B cell (primary cell): ENCODE data around the gene SLC22A31. TPM values are rescaled to one million over a fixed set of nuclear protein-coding genes. Genes with fewer than 3 reads are reported as not detected.
A peak's percentile ranks its signal among the peaks of the same experiment; 100 is the strongest.
"Not testable (repeated sequence)": the region's sequence is repeated elsewhere in the genome, so short reads cannot be mapped to it uniquely, and the experiment has no call there.

Experiments
- ATAC-seq: fragments of 200-7000 bp; cut with Tn5 transposase; one replicate; pipeline ENCODE4 v1.10.0; 2021; ENCODE audit warnings: low read depth, mild to moderate bottlenecking, moderate number of reproducible peaks, moderate library complexity
- CTCF ChIA-PET: fragments of 350-600 bp; sonication (Branson Sonifier 250); formaldehyde crosslinking; loops from one replicate; lab custom pipeline; 2021; ENCODE audit warnings: antibody characterized with exemption, inconsistent platforms; lab: Charles Lee
- POLR2A ChIA-PET: fragments of 350-600 bp; sonication (Branson Sonifier 250); formaldehyde crosslinking; loops from one replicate; lab custom pipeline; 2021; ENCODE audit warnings: antibody characterized with exemption; lab: Charles Lee
- DNase-seq: peaks from one replicate; pipeline ENCODE4 v3.0.0; 2013
- H2AFZ ChIP-seq: 2 replicates; pipeline ENCODE4 v1.6.1; 2012; ENCODE audit warnings: mild to moderate bottlenecking, low read depth, low read length; ENCODE audit not compliant: insufficient read depth, poor library complexity, severe bottlenecking
- H3K27ac ChIP-seq, 2 donors: 1 replicate in 1 of 2; 2 replicates in 1 of 2; pipeline ENCODE4 v1.5.1; 2012 to 2013; ENCODE audit warnings: low read length in 2 of 2, mild to moderate bottlenecking in 2 of 2, moderate library complexity in 1 of 2
- H3K27me3 ChIP-seq, 4 experiments: fragments of 200-600 bp in 1 of 4; sonication (generic) in 1 of 4; replicated peaks in 1 of 4; 1 replicate in 2 of 4; 2 replicates in 2 of 4; pipeline versions ENCODE4 v1.6.1 to v1.7.0; 2013 to 2016; ENCODE audit warnings: low read length in 3 of 4, mild to moderate bottlenecking in 2 of 4, mixed read lengths in 1 of 4, moderate library complexity in 1 of 4; ENCODE audit not compliant: insufficient read depth in 4 of 4, control insufficient read depth in 3 of 4; ENCODE audit errors: control extremely low read depth in 1 of 4
- H3K36me3 ChIP-seq, 2 experiments: replicated peaks in 1 of 2; 1 replicate in 1 of 2; 2 replicates in 1 of 2; pipeline versions ENCODE4 v1.6.1 to v1.7.1; 2013; ENCODE audit warnings: low read length in 1 of 2; ENCODE audit not compliant: insufficient read depth in 2 of 2, control insufficient read depth in 1 of 2; ENCODE audit errors: control extremely low read depth in 1 of 2, extremely low read depth in 1 of 2
- H3K4me1 ChIP-seq, 2 donors: fragments of 200-600 bp in 1 of 2; sonication (generic) in 1 of 2; 1 replicate in 1 of 2; 2 replicates in 1 of 2; pipeline versions ENCODE4 v1.5.1 to v1.6.1; 2013 to 2017; ENCODE audit warnings: low read length in 2 of 2; ENCODE audit not compliant: control insufficient read depth in 2 of 2, insufficient read depth in 2 of 2
- H3K4me2 ChIP-seq: replicated peaks from 2 replicates; pipeline ENCODE3; 2012; ENCODE audit warnings: mild to moderate bottlenecking, low read depth, low read length; ENCODE audit not compliant: poor library complexity, severe bottlenecking
- H3K4me3 ChIP-seq, 5 experiments: fragments of 200-600 bp in 1 of 5; sonication (generic) in 1 of 5; 1 replicate in 3 of 5; 2 replicates in 2 of 5; pipeline versions ENCODE4 v1.5.1 to v1.7.0; 2011 to 2016; ENCODE audit warnings: low read length in 4 of 5, mild to moderate bottlenecking in 4 of 5, low read depth in 2 of 5, control low read depth in 1 of 5, moderate library complexity in 1 of 5; ENCODE audit not compliant: insufficient read depth in 1 of 5; ENCODE audit errors: control extremely low read depth in 1 of 5, extremely low read depth in 1 of 5
- H3K79me2 ChIP-seq: fragments of 200-600 bp; sonication (generic); one replicate; pipeline ENCODE4 v1.6.0; 2016; ENCODE audit warnings: low read length; ENCODE audit not compliant: control insufficient read depth, insufficient read depth
- H3K9ac ChIP-seq: fragments of 200-600 bp; sonication (generic); 2 replicates; pipeline ENCODE4 v1.6.1; 2017; ENCODE audit warnings: mild to moderate bottlenecking, low read length, moderate library complexity
- H3K9me3 ChIP-seq, 3 donors: one replicate each; pipeline versions ENCODE4 v1.6.1 to v1.7.1; 2013; ENCODE audit warnings: low read length in 2 of 3; ENCODE audit not compliant: control insufficient read depth in 2 of 3, insufficient read depth in 1 of 3; ENCODE audit errors: control extremely low read depth in 1 of 3
- H4K20me1 ChIP-seq: 2 replicates; pipeline ENCODE4 v1.6.0; 2012; ENCODE audit warnings: mild to moderate bottlenecking, low read length; ENCODE audit not compliant: insufficient read depth, control insufficient read depth, poor library complexity, severe bottlenecking
- H3K27ac Mint-ChIP-seq: one replicate; pipeline ENCODE4 v1.8.0; 2021; ENCODE audit warnings: mixed read lengths
- H3K27me3 Mint-ChIP-seq: one replicate; pipeline ENCODE4 v1.8.0; 2021; ENCODE audit warnings: mixed read lengths
- H3K4me1 Mint-ChIP-seq: one replicate; pipeline ENCODE4 v1.8.0; 2021; ENCODE audit warnings: mixed read lengths
- H3K4me3 Mint-ChIP-seq: one replicate; pipeline ENCODE4 v1.8.0; 2021; ENCODE audit warnings: mixed read lengths
- H3K9me3 Mint-ChIP-seq: one replicate; pipeline ENCODE4 v1.8.0; 2022; ENCODE audit warnings: mixed read lengths; ENCODE audit not compliant: insufficient read depth
- CTCF ChIP-seq: fragments of 200-600 bp; IDR thresholded peaks from one replicate; pipeline ENCODE4 v1.8.0; 2022; ENCODE audit warnings: antibody characterized with exemption, mild to moderate bottlenecking
- EZH2 ChIP-seq: IDR thresholded peaks from 2 replicates; pipeline ENCODE4 v1.6.1; 2012; ENCODE audit warnings: borderline replicate concordance, low read depth, mild to moderate bottlenecking, moderate library complexity, low read length; ENCODE audit not compliant: insufficient read depth, poor library complexity, severe bottlenecking
- WGBS: methylation state at CpG from one replicate; pipeline ENCODE4 v1.1.5; 2013; ENCODE audit warnings: missing lambda C conversion rate; ENCODE audit not compliant: insufficient coverage; 5-methylcytosine and 5-hydroxymethylcytosine counted together
- intact Hi-C: fragments of 100-400 bp; cut with micrococcal nuclease; formaldehyde crosslinking; loops from one replicate; pipeline ENCODE4 v1.10.0; 2022
- polyA plus RNA-seq: library from polyadenylated mRNA; depleted of rRNA; stranded (reverse); fragments of >200 nt; gene quantifications from 2 replicates; pipeline ENCODE4 v1.2.3, GENCODE V29; 2012
- total RNA-seq, 2 donors: library from RNA; stranded (reverse); fragments of 120-200 nt in 1 of 2; gene quantifications; 1 replicate in 1 of 2; 2 replicates in 1 of 2; pipeline versions ENCODE4 v1.2.3 to v1.2.4, GENCODE V29; 2013 to 2022

Gene SLC22A31
- total and polyA plus RNA-seq, 2 donors (not counting 1 experiment from before 2014, with no cell fraction given), result 0.33 TPM; not detected in 1

GRCh38 chr16:89187032-89187769 is 13.1 kb downstream of the SLC22A31 start:
- Mint-ChIP-seq H3K4me1 (peaks cover 3% of the 10 kb centered on the region), H3K4me3 (no peak overlapping the region), H3K27ac (peak overlapping the region; percentile 84), H3K9me3 (no peaks in the 10 kb centered on the region), H3K27me3 (no peaks in the 10 kb centered on the region)
- H3K4me2 ChIP-seq, result no peak overlapping the region
- intact Hi-C loops, result no loop called here
- ChIA-PET POLR2A (no interaction called here), CTCF (no interaction called here)
- no peaks in the 10 kb centered on the region for H3K79me2 ChIP-seq
- no peaks in the 10 kb centered on the region for H3K36me3 ChIP-seq
- 53% methylated on average over 18 of the region's 19 CpGs for WGBS
- H3K9me3 ChIP-seq, result peaks cover 0 to 16% (median 0%) of the 10 kb centered on the region in 3 donors
- peaks cover 0 to 3% (median 0%) of the 10 kb centered on the region in 4 experiments for H3K27me3 ChIP-seq
- DNase-seq, result peak; percentile 66
- H3K4me3 ChIP-seq, result no peak overlapping the region
- H3K27ac ChIP-seq, result no peak overlapping the region
- H4K20me1 ChIP-seq, result no peaks in the 10 kb centered on the region
- no peak overlapping the region for H3K9ac ChIP-seq
- H3K4me1 ChIP-seq, result no peaks in the 10 kb centered on the region
- peak; percentile 55 for ATAC-seq
- TF ChIP-seq EZH2 (no peak), CTCF (no peak)
- no peak overlapping the region for H2AFZ ChIP-seq

GRCh38 chr16:89186593-89187031 is 13.7 kb downstream of the SLC22A31 start:
- H3K79me2 ChIP-seq, H4K20me1 ChIP-seq, H3K27me3 ChIP-seq, H3K9ac ChIP-seq, H3K27ac ChIP-seq, CTCF ChIA-PET, H3K27ac Mint-ChIP-seq, H3K4me1 Mint-ChIP-seq, H3K4me3 Mint-ChIP-seq, H3K9me3 Mint-ChIP-seq, H3K4me1 ChIP-seq, ATAC-seq, H3K4me2 ChIP-seq, H3K4me3 ChIP-seq, H3K27me3 Mint-ChIP-seq, intact Hi-C loops, H2AFZ ChIP-seq, DNase-seq, H3K36me3 ChIP-seq: not testable (repeated sequence)
- 94% methylated on average over 20 of the region's 20 CpGs for WGBS
- POLR2A ChIA-PET, result interaction anchor here (0.7 kb wide), 1 partner anchor 218 kb away, joined by 4 read pairs; no protein-coding TSS in a partner anchor
- H3K9me3 ChIP-seq, result peaks cover 0 to 16% (median 0%) of the 10 kb centered on the region in 3 donors

GRCh38 chr16:89185887-89186592 is 14.3 kb downstream of the SLC22A31 start:
- intact Hi-C loops, ATAC-seq, H3K36me3 ChIP-seq, H2AFZ ChIP-seq, H3K27me3 Mint-ChIP-seq, H3K4me2 ChIP-seq, H3K27ac Mint-ChIP-seq, CTCF ChIA-PET, H3K4me1 ChIP-seq, H3K9me3 Mint-ChIP-seq, H3K4me1 Mint-ChIP-seq, H3K9ac ChIP-seq, H4K20me1 ChIP-seq, H3K4me3 ChIP-seq, H3K27ac ChIP-seq, H3K79me2 ChIP-seq, H3K27me3 ChIP-seq, DNase-seq, H3K4me3 Mint-ChIP-seq: not testable (repeated sequence)
- POLR2A ChIA-PET, result interaction anchor here (0.7 kb wide), 1 partner anchor 218 kb away, joined by 4 read pairs; no protein-coding TSS in a partner anchor
- 93% methylated on average over 25 of the region's 30 CpGs for WGBS
- peaks cover 0 to 16% (median 0%) of the 10 kb centered on the region in 3 donors for H3K9me3 ChIP-seq
